RWPE1 (cell line): ENCODE results near the gene HDAC4.
"Not testable (repeated sequence)": the region's sequence is repeated elsewhere in the genome, so short reads cannot be mapped to it uniquely, and the experiment has no call there.

Experiments used
- CTCF ChIA-PET: fragments of 350-600 bp; sonication (Branson Sonifier 250); formaldehyde crosslinking; extraction: SDS; loops from one replicate; lab custom pipeline; 2021; lab: Yijun Ruan, JAX
- POLR2A ChIA-PET: fragments of 400-600 bp; formaldehyde crosslinking; extraction: SDS; loops from one replicate; lab custom pipeline; 2020; ENCODE audit warnings: antibody characterized with exemption; ENCODE audit not compliant: low non-redundant PET; lab: Yijun Ruan, JAX
- DNase-seq: peaks from one replicate; pipeline ENCODE4 v3.0.0; 2012; ENCODE audit warnings: low spot score
- H3K27ac ChIP-seq: fragments of 450-650 bp; 2 replicates; pipeline ENCODE4 v1.5.1; 2017
- TF ChIP-seq, protein P1 (sequence below): fragments of 450-650 bp; conservative IDR thresholded peaks from 2 replicates; pipeline ENCODE4 v1.5.1; 2017; ENCODE audit warnings: low read depth, mild to moderate bottlenecking

Gene HDAC4

DNA sequence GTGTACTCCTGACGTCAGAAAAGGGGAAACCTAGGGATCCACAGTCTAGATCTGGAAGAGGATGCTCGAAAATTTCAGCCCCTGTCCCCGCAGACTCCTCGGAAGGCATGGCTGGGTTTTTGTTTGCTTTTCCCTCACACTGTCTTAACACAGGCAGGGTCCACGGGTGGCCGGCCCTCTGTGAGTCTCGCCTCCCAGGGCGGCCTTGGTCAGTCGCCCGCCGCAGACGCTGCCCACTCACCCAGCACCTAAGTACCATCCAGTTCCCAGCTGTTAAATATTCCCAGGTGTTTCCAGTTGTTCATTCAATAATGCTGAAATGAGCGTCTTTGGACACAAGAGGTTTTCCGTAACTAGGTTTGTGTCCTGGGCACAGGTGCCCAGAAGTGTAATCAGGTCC is 359.8 kb downstream of the HDAC4 start:
- POLR2A ChIA-PET = no interaction called here
- TF ChIP-seq, protein P1, sequence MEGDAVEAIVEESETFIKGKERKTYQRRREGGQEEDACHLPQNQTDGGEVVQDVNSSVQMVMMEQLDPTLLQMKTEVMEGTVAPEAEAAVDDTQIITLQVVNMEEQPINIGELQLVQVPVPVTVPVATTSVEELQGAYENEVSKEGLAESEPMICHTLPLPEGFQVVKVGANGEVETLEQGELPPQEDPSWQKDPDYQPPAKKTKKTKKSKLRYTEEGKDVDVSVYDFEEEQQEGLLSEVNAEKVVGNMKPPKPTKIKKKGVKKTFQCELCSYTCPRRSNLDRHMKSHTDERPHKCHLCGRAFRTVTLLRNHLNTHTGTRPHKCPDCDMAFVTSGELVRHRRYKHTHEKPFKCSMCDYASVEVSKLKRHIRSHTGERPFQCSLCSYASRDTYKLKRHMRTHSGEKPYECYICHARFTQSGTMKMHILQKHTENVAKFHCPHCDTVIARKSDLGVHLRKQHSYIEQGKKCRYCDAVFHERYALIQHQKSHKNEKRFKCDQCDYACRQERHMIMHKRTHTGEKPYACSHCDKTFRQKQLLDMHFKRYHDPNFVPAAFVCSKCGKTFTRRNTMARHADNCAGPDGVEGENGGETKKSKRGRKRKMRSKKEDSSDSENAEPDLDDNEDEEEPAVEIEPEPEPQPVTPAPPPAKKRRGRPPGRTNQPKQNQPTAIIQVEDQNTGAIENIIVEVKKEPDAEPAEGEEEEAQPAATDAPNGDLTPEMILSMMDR = no peak
- H3K27ac ChIP-seq = no peak overlapping the region
- DNase-seq = no peak
- CTCF ChIA-PET = interaction anchor here (0.6 to 0.7 kb wide), 2 partner anchors 216 to 486 kb away, joined by 3 read pairs; no protein-coding TSS in a partner anchor

DNA sequence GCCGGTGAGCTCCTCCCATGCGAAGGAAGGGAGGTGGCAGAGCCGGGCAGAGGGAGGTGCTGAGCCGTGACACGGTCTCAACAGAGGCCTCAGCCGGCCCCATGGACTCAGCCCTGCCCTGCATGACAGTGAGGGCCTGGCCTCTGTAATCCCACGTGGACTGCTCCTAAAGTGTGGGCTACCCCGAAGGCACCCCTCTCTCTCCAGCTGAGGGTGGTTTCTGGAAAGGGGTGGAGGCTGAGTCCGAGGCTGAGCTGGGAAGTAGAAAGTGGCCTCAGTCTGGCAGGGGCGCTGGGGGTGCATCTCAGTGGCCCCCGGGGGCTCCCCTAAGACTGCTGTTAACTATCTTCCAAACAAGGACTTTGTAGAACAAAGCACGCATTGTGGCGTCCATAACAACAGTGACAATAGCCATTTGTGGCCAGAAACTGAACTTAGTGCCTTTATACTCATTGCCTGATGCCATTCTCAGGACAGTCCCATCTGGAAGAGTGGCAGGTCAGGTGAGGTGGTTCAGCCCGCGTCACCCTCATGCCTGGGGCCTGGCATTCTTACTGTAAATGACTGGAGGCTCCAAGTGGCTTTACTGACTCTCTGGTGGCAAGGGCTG is 360.6 kb downstream of the HDAC4 start:
- no peak for DNase-seq
- H3K27ac ChIP-seq = no peak overlapping the region
- TF ChIP-seq, protein P1 = no peak
- ChIA-PET POLR2A (no interaction called here), CTCF (interaction anchor here (0.6 kb wide), 1 partner anchor 63 kb away, joined by 3 read pairs; no protein-coding TSS in a partner anchor)

DNA sequence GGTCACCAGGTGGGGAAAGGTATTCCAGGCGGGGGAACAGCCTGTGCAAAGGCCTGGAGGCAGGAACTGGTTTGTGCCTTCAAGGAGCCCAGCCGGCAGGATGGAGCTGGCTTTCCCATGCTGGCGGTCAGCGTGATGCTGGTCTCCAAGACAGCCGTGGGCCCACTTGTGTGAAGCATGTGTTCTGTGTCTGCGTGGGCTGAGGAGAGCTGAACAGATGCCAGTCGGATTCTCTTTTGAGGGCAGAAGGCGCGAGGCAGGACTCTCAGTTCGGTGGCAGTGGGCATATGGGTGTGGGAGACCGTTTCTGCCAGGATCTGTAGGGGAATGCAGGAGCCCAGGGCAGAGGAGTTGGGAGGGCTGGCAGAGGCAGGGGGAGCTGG is 361.4 kb downstream of the HDAC4 start:
- POLR2A ChIA-PET = no interaction called here
- no peak overlapping the region for H3K27ac ChIP-seq
- TF ChIP-seq, protein P1 = no peak
- CTCF ChIA-PET = interaction anchor here (0.6 kb wide), 1 partner anchor 64 kb away, joined by 3 read pairs; no protein-coding TSS in a partner anchor
- DNase-seq = no peak

DNA sequence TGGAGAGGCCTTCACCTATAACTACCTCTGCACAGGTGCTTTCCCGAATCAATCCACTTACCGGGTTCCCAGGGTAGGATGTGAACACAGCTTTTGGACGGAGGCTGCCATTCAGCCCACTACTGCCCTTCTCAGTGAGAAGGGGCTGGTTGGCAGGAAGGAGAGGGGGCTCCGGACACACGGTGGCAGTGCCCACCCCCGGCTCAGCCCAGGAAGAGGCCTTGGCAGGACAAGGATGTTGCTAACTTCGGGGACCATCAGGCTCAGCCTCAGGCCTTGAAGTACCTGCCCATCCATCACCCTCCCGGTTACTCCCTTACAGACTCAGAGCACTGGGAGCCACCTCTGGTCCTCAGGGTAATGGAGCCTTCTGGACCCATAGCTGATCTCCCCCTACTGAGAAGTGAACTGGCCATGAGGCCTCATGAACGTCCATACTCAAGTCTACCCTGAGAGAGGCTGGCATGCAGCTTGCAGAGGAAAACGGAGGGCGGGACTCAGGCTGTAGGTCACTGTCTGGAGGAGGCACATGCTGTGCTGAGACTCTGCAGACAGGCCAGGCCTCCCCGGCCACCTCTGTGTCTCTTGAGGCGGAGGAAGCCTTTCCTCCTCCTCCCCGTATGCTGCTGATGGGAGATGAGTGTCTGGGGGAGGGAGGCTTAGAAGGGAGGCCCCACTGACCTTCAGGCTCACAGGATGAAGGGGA is 361.9 kb downstream of the HDAC4 start:
- no peak overlapping the region for H3K27ac ChIP-seq
- POLR2A ChIA-PET = interaction anchor here (0.7 kb wide), 1 partner anchor 59 kb away, joined by 4 read pairs; no protein-coding TSS in a partner anchor
- CTCF ChIA-PET = no interaction called here
- TF ChIP-seq, protein P1 = no peak
- no peak for DNase-seq

DNA sequence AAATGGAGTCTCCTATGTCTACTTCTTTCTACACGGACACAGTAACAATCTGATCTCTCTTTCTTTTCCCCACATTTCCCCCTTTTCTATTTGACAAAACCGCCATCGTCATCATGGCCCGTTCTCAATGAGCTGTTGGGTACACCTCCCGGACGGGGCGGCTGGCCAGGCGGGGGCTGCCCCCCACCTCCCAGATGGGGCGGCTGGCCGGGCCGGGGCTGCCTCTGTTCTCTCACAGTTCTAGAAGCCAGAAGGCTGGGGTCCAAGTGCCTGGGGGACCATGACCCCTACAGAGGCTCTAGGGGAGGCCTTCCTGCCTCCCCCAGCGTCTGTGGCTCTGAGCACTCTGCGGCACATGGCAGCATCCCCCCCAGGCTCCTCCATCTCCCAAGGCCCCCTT is 362.5 kb downstream of the HDAC4 start:
- POLR2A ChIA-PET = interaction anchor here (0.7 kb wide), 1 partner anchor 60 kb away, joined by 4 read pairs; no protein-coding TSS in a partner anchor
- H3K27ac ChIP-seq, CTCF ChIA-PET, DNase-seq: not testable (repeated sequence)

DNA sequence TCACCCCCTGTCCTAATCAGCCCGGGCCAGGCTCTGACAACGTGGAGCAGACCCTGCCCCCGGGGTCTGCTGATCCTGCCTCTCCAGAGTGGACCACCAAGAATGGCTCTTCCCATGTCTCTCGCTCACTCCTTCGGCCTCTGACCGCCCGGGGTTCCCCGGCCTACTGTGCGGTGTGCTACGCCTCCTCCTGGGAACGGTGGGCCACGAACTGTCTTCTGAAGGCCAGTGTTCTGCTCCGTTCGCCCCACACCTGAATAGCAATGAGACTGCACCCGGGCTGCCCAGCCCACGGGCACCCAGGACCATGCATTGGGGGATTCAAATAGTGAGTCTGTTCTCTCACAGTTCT is 363.3 kb downstream of the HDAC4 start:
- CTCF ChIA-PET = no interaction called here
- H3K27ac ChIP-seq = no peak overlapping the region
- POLR2A ChIA-PET = no interaction called here
- DNase-seq = no peak
- TF ChIP-seq, protein P1 = no peak
